HCEC 1CT (cell line): ENCODE measurements around the gene RGL3.
"Not testable (repeated sequence)": the region's sequence is repeated elsewhere in the genome, so short reads cannot be mapped to it uniquely, and the experiment has no call there.

ENCODE experiments used
- DNase-seq: peaks from one replicate; pipeline ENCODE4 v3.0.0-alpha.2; 2017

RGL3 gene

GRCh38 chr19:11379857-11380350 lies 39.2 kb downstream of the RGL3 start:
- no peak for DNase-seq

- DNase-seq, result not testable (repeated sequence)
Observed at GRCh38 chr19:11379269-11379845, 39.8 kb downstream of the RGL3 start.

- DNase-seq, result peak; percentile 88
Observed at GRCh38 chr19:11378319-11379189, 40.6 kb downstream of the RGL3 start.

GRCh38 chr19:11377756-11378155 lies 41.4 kb downstream of the RGL3 start:
- DNase-seq, result peak; percentile 54

- DNase-seq, result peak; percentile 84
Observed at GRCh38 chr19:11377237-11377636, 41.9 kb downstream of the RGL3 start.

- no peak for DNase-seq
Observed at GRCh38 chr19:11375143-11375948, 43.8 kb downstream of the RGL3 start.

- peak; percentile 100 for DNase-seq
Observed at GRCh38 chr19:11374433-11375142, 44.5 kb downstream of the RGL3 start, which contains the start of gene SWSAP1. SWSAP1 (plus strand) TSS chr19:11374666; CDS start chr19:11374681, 15 bp downstream.

GRCh38 chr19:11373885-11374432 lies 45.2 kb downstream of the RGL3 start:
- DNase-seq, result no peak

- DNase-seq, result no peak
Observed at GRCh38 chr19:11373166-11373884, 45.8 kb downstream of the RGL3 start.

- DNase-seq, result no peak
Observed at GRCh38 chr19:11370744-11371143, 48.4 kb downstream of the RGL3 start.

- no peak for DNase-seq
Observed at GRCh38 chr19:11367528-11367927, 51.6 kb downstream of the RGL3 start.

- no peak for DNase-seq
Observed at GRCh38 chr19:11365557-11366117, 53.5 kb downstream of the RGL3 start.

GRCh38 chr19:11364935-11365334 lies 54.2 kb downstream of the RGL3 start:
- DNase-seq, result no peak

GRCh38 chr19:11364296-11364904 lies 54.7 kb downstream of the RGL3 start:
- no peak for DNase-seq

GRCh38 chr19:11363881-11364280 lies 55.2 kb downstream of the RGL3 start:
- no peak for DNase-seq

- no peak for DNase-seq
Observed at GRCh38 chr19:11361771-11362731, 57.1 kb downstream of the RGL3 start.

GRCh38 chr19:11361037-11361770 lies 57.9 kb downstream of the RGL3 start:
- DNase-seq, result no peak

GRCh38 chr19:11359421-11359820 lies 59.7 kb downstream of the RGL3 start:
- DNase-seq, result no peak
